ENCODE measurements around the gene GTF3C2. TPM values are rescaled to one million over a fixed set of nuclear protein-coding genes. Genes with fewer than 3 reads are reported as not detected.

The GTF3C2 gene
- total and polyA plus RNA-seq, 2 of the 13 experiments (the other 11 are each of a cell fraction or from before 2014, with no cell fraction given), result 77.5 to 130 TPM

DNA sequence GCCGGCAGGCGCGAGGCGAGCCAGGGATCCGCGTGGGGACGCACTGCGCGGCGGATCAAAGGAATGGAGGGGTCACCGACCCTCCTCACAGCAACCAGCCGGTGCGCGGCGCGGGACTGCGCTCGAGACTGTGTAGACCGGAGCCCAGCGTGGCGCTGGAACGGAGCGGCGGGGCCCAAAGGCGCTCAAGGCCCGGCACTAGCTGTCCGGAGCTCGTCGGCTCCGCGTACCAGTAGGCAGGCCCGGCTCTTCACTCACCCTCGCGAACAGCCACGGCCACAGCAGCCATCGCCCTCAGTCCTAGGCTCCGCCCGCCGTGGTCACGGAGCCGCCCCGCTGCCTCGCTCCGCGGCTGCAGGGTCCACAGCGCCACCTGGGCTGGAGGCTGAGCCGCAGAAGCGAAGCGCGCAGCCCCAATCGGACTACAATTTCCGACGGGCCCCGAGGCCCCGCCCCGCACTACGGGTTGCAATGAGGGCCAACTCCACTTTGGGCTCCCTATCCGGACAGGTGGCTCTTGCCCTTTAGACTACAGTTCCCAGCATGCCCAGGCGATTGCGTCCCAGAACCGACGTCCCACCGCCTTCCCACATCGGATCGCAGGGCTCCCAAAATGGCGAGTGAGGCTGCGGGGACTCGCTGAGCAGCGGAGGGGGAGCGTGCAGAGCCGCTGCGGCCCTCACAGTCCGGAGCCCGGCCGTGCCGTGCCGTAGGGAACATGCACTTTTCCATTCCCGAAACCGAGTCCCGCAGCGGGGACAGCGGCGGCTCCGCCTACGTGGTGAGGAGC is 13.7 kb upstream of the GTF3C2 start, which contains the start of the genes EIF2B4 and SNX17 (continued):
- TF ChIP-seq CENPT (CRISPR knock-in tag; IDR thresholded peaks at IDR 0.05; ENCODE audit: low read depth) (no peak; the same call in 1 of the 2 replicates), ADNP (CRISPR knock-in tag; IDR thresholded peaks at IDR 0.05) (no peak), ZBTB8A (CRISPR knock-in tag; IDR thresholded peaks at IDR 0.05; ENCODE audit: borderline replicate concordance, low read depth) (0 out of 2 replicates have a peak, but pooled peaks have one; percentile 89), NCOA1 (CRISPR knock-in tag; IDR thresholded peaks at IDR 0.05) (peak; percentile 99), NCOA2 (CRISPR knock-in tag; IDR thresholded peaks at IDR 0.05) (peak; percentile 72), GLI4 (CRISPR knock-in tag; IDR thresholded peaks at IDR 0.05; ENCODE audit: borderline replicate concordance) (0 out of 2 replicates have a peak, but pooled peaks have one; percentile 18), BORCS8-MEF2B (CRISPR knock-in tag; IDR thresholded peaks at IDR 0.05) (peak; percentile 84), ARNT (IDR thresholded peaks at IDR 0.05) (no peak), BRD4 (CRISPR knock-in tag; IDR thresholded peaks at IDR 0.05) (peak; percentile 95), NBN (conservative IDR thresholded peaks at IDR 0.05) (no peak), SP4 (CRISPR knock-in tag; IDR thresholded peaks at IDR 0.05) (peak; percentile 100), ZNF737 (CRISPR knock-in tag; IDR thresholded peaks at IDR 0.05; ENCODE audit: borderline replicate concordance) (0 out of 2 replicates have a peak, but pooled peaks have one; percentile 53), ZNF546 (CRISPR knock-in tag; conservative IDR thresholded peaks at IDR 0.05) (peak; percentile 78; the same call in 1 of the 2 replicates), ZBTB1 (CRISPR knock-in tag; IDR thresholded peaks at IDR 0.05; ENCODE audit: borderline replicate concordance) (peak; percentile 13; the same call in 1 of the 2 replicates)
- TF ChIP-seq, protein P1, sequence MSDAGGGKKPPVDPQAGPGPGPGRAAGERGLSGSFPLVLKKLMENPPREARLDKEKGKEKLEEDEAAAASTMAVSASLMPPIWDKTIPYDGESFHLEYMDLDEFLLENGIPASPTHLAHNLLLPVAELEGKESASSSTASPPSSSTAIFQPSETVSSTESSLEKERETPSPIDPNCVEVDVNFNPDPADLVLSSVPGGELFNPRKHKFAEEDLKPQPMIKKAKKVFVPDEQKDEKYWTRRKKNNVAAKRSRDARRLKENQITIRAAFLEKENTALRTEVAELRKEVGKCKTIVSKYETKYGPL (CRISPR knock-in tag; IDR thresholded peaks at IDR 0.05), result peak; percentile 65
- TF ChIP-seq, protein P2, sequence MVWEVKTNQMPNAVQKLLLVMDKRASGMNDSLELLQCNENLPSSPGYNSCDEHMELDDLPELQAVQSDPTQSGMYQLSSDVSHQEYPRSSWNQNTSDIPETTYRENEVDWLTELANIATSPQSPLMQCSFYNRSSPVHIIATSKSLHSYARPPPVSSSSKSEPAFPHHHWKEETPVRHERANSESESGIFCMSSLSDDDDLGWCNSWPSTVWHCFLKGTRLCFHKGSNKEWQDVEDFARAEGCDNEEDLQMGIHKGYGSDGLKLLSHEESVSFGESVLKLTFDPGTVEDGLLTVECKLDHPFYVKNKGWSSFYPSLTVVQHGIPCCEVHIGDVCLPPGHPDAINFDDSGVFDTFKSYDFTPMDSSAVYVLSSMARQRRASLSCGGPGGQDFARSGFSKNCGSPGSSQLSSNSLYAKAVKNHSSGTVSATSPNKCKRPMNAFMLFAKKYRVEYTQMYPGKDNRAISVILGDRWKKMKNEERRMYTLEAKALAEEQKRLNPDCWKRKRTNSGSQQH (CRISPR knock-in tag; IDR thresholded peaks at IDR 0.05; ENCODE audit: low read depth), result peak; percentile 87
- TF ChIP-seq, protein P3, sequence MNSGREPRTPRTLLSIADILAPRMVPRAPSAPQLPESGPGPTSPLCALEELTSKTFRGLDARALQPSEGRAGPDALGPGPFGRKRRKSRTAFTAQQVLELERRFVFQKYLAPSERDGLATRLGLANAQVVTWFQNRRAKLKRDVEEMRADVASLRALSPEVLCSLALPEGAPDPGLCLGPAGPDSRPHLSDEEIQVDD (CRISPR knock-in tag; IDR thresholded peaks at IDR 0.05; ENCODE audit: borderline replicate concordance), result peak; percentile 87; the same call in 1 of the 2 replicates
- TF ChIP-seq, protein P4, sequence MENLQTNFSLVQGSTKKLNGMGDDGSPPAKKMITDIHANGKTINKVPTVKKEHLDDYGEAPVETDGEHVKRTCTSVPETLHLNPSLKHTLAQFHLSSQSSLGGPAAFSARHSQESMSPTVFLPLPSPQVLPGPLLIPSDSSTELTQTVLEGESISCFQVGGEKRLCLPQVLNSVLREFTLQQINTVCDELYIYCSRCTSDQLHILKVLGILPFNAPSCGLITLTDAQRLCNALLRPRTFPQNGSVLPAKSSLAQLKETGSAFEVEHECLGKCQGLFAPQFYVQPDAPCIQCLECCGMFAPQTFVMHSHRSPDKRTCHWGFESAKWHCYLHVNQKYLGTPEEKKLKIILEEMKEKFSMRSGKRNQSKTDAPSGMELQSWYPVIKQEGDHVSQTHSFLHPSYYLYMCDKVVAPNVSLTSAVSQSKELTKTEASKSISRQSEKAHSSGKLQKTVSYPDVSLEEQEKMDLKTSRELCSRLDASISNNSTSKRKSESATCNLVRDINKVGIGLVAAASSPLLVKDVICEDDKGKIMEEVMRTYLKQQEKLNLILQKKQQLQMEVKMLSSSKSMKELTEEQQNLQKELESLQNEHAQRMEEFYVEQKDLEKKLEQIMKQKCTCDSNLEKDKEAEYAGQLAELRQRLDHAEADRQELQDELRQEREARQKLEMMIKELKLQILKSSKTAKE (CRISPR knock-in tag; IDR thresholded peaks at IDR 0.05; ENCODE audit: borderline replicate concordance), result peak; percentile 35; the same call in 1 of the 2 replicates
- TF ChIP-seq, protein P5, sequence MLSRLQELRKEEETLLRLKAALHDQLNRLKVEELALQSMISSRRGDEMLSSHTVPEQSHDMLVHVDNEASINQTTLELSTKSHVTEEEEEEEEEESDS (CRISPR knock-in tag; IDR thresholded peaks at IDR 0.05; ENCODE audit: borderline replicate concordance), result peak; percentile 32; the same call in 1 of the 2 replicates
- TF ChIP-seq, protein P6, sequence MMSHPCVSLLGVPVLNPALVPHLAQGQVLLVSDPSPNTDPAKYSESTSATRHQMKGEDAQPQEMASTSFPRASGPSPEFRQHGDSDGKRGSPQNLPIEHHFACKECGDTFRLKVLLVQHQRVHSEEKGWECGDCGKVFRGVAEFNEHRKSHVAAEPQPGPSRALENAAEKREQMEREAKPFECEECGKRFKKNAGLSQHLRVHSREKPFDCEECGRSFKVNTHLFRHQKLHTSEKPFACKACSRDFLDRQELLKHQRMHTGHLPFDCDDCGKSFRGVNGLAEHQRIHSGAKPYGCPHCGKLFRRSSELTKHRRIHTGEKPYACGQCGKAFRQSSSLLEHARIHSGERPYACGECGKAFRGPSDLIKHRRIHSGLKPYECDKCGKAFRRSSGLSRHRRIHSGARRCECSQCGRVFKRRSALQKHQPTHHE (CRISPR knock-in tag; IDR thresholded peaks at IDR 0.05; ENCODE audit: borderline replicate concordance), result peak; percentile 99
- TF ChIP-seq, protein P7, sequence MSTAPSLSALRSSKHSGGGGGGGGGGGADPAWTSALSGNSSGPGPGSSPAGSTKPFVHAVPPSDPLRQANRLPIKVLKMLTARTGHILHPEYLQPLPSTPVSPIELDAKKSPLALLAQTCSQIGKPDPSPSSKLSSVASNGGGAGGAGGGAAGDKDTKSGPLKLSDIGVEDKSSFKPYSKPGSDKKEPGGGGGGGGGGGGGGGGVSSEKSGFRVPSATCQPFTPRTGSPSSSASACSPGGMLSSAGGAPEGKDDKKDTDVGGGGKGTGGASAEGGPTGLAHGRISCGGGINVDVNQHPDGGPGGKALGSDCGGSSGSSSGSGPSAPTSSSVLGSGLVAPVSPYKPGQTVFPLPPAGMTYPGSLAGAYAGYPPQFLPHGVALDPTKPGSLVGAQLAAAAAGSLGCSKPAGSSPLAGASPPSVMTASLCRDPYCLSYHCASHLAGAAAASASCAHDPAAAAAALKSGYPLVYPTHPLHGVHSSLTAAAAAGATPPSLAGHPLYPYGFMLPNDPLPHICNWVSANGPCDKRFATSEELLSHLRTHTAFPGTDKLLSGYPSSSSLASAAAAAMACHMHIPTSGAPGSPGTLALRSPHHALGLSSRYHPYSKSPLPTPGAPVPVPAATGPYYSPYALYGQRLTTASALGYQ (CRISPR knock-in tag; IDR thresholded peaks at IDR 0.05), result peak; percentile 93
